ENCODE measurements around the gene GALNT2.

Gene GALNT2

GRCh38 chr1:230259621-230260020, 192.6 kb downstream of the GALNT2 start:
- Histone ChIP-seq H4K5ac (ENCODE audit: low read length) (no peak overlapping the region), H2AK5ac (ENCODE audit: low read length) (no peak overlapping the region), H3K36me3 (ENCODE audit: control insufficient read depth, insufficient read depth, low read length) (no peaks in the 10 kb centered on the region), H2BK5ac (ENCODE audit: low read length) (no peak overlapping the region), H3K79me1 (ENCODE audit: low read length) (no peaks in the 10 kb centered on the region), H3K4me1 (ENCODE audit: control insufficient read depth, low read depth, low read length) (no peaks in the 10 kb centered on the region), H3K4ac (ENCODE audit: low read depth, low read length) (no peak overlapping the region), H3K23ac (ENCODE audit: low read length) (no peak overlapping the region), H4K8ac (ENCODE audit: low read depth, low read length) (no peak overlapping the region), H3K9ac (ENCODE audit: low read length) (no peak overlapping the region), H3K4me3 (ENCODE audit: low read length) (no peak overlapping the region), H3K4me2 (ENCODE audit: low read length) (no peak overlapping the region), H3K27ac (ENCODE audit: low read depth, low read length) (no peak overlapping the region), H2BK15ac (replicated peaks; ENCODE audit: low read depth) (no peak overlapping the region), H3K18ac (ENCODE audit: low read length) (no peak overlapping the region), H3K79me2 (ENCODE audit: control insufficient read depth, insufficient read depth, low read length) (no peaks in the 10 kb centered on the region), H3K56ac (ENCODE audit: low read length) (no peak overlapping the region), H2BK120ac (ENCODE audit: low read depth, low read length) (no peak overlapping the region), H3K27me3 (ENCODE audit: insufficient read depth, low read length, poor library complexity) (no peaks in the 10 kb centered on the region)
- DNase-seq: no peak
- WGBS (ENCODE audit: extremely low coverage, insufficient coverage, low lambda C conversion rate): no CpG with 5 or more reads among the region's 3 CpGs

DNA sequence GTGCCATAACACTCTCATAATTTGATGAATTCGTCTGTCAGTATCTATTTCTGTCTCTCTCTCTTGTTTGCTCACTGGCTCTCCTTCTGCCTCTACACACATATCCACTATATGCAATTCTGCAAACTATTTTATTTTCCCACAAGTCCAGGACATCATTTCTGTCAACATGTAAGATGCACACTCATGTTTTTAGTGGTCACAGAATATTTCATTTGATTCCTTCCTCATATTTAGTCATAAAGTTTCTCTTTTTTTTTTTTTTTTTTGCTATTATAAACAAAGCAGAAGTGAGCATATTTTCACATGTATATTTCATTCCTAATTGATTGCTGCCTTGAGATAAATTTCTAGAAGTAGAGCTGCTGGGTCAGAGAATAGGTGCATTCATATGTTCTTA, 193.8 kb downstream of the GALNT2 start:
- Histone ChIP-seq H2AK5ac (ENCODE audit: low read length) (no peak overlapping the region), H3K79me1 (ENCODE audit: low read length) (no peaks in the 10 kb centered on the region), H3K9ac (ENCODE audit: low read length) (no peak overlapping the region), H3K4me1 (ENCODE audit: control insufficient read depth, low read depth, low read length) (no peaks in the 10 kb centered on the region), H3K4ac (ENCODE audit: low read depth, low read length) (no peak overlapping the region), H3K18ac (ENCODE audit: low read length) (no peak overlapping the region), H2BK15ac (replicated peaks; ENCODE audit: low read depth) (no peak overlapping the region), H3K36me3 (ENCODE audit: control insufficient read depth, insufficient read depth, low read length) (no peaks in the 10 kb centered on the region), H3K56ac (ENCODE audit: low read length) (no peak overlapping the region), H3K27ac (ENCODE audit: low read depth, low read length) (no peak overlapping the region), H4K8ac (ENCODE audit: low read depth, low read length) (no peak overlapping the region), H3K4me3 (ENCODE audit: low read length) (no peak overlapping the region), H3K79me2 (ENCODE audit: control insufficient read depth, insufficient read depth, low read length) (no peaks in the 10 kb centered on the region), H3K4me2 (ENCODE audit: low read length) (no peak overlapping the region), H3K23ac (ENCODE audit: low read length) (no peak overlapping the region), H2BK5ac (ENCODE audit: low read length) (no peak overlapping the region), H2BK120ac (ENCODE audit: low read depth, low read length) (no peak overlapping the region), H3K27me3 (ENCODE audit: insufficient read depth, low read length, poor library complexity) (no peaks in the 10 kb centered on the region), H4K5ac (ENCODE audit: low read length) (no peak overlapping the region)
- DNase-seq: no peak
- WGBS (ENCODE audit: extremely low coverage, insufficient coverage, low lambda C conversion rate): no CpG with 5 or more reads among the region's 1 CpG

DNA sequence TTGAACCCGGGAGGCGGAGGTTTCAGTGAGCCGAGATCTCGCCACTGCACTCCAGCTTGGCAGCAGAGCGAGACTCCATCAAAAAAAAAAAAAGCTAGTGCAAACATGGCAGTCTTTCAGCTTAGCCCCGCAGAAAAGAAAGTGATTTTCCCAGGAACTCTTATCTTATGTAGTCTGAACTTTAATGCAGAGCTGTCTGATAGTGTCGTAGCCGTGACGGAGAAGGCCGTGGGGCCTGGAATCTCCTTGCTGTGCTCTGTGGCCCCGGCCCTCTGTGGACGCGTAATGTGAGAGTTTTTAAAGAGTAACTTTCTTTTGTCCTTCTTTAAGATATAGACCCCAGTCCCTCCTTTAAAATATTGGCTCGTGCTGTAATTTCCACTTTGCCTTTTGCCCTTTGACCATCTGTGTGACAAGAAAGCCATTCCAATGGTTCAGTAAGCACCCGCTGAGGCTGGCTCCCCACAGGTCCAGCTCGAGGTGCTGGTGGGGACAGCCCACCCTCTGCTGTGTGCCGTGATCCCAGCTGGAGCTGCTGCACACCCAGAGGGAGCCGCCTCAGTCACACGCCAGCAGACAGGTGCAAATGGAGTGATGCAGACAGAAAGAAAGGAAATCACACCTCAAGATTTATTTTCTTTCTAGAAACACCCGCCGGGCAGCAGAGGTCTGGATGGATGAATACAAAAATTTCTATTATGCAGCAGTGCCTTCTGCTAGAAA, 195.1 kb downstream of the GALNT2 start:
- H3K79me1 ChIP-seq (ENCODE audit: low read length): no peaks in the 10 kb centered on the region
- H4K8ac ChIP-seq (ENCODE audit: low read depth, low read length): no peak overlapping the region
- no peak overlapping the region for H3K56ac ChIP-seq (ENCODE audit: low read length)
- H3K18ac ChIP-seq (ENCODE audit: low read length): no peak overlapping the region
- no peak overlapping the region for H2AK5ac ChIP-seq (ENCODE audit: low read length)
- H3K27me3 ChIP-seq (ENCODE audit: insufficient read depth, low read length, poor library complexity): no peaks in the 10 kb centered on the region
- H2BK120ac ChIP-seq (ENCODE audit: low read depth, low read length): no peak overlapping the region
- no peak overlapping the region for H2BK5ac ChIP-seq (ENCODE audit: low read length)
- no peaks in the 10 kb centered on the region for H3K79me2 ChIP-seq (ENCODE audit: control insufficient read depth, insufficient read depth, low read length)
- no peak overlapping the region for H3K4me3 ChIP-seq (ENCODE audit: low read length)
- H3K4me2 ChIP-seq (ENCODE audit: low read length): no peak overlapping the region
- no peak for DNase-seq
- WGBS (ENCODE audit: extremely low coverage, insufficient coverage, low lambda C conversion rate): no CpG with 5 or more reads among the region's 21 CpGs
- H3K9ac ChIP-seq (ENCODE audit: low read length): no peak overlapping the region
- no peak overlapping the region for H3K4ac ChIP-seq (ENCODE audit: low read depth, low read length)
- H3K27ac ChIP-seq (ENCODE audit: low read depth, low read length): no peak overlapping the region
- no peaks in the 10 kb centered on the region for H3K36me3 ChIP-seq (ENCODE audit: control insufficient read depth, insufficient read depth, low read length)
- no peaks in the 10 kb centered on the region for H3K4me1 ChIP-seq (ENCODE audit: control insufficient read depth, low read depth, low read length)
- no peak overlapping the region for H2BK15ac ChIP-seq (replicated peaks; ENCODE audit: low read depth)
- H4K5ac ChIP-seq (ENCODE audit: low read length): no peak overlapping the region
- H3K23ac ChIP-seq (ENCODE audit: low read length): no peak overlapping the region

DNA sequence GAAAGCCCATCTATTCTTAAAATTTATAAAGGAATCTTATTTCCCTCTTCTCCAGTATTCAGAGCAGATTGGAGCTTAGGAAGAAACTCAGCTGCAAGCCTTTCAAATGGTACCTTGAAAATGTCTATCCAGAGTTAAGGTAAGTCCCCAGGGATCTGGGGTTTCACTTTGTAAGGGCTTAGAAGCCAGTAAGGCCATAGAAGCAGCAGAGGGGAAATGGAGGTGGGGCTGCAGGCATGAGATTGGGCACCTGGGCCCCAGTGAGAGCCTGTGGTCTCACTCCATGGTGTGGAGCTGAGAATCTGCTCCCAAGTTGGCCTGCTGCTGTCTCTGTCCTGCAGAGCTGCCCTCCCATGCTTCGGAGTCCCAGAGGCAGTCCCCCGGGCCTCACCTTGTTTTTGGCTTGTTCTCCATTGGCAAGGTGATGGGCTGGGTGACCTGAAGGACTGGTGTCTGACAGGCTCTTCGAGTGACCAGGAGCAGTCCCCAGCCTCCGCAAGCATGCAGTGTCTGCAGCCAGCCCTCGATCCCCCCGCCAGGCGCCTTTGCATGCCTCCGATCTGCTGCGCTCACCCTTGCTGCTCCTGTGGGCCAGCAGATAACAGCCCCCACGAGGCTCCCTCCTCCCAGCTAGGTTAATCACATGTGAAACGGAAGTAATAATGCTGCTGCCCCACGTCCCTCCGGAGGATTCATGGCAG, 196.0 kb downstream of the GALNT2 start:
- no peak overlapping the region for H3K4me3 ChIP-seq (ENCODE audit: low read length)
- no peaks in the 10 kb centered on the region for H3K79me1 ChIP-seq (ENCODE audit: low read length)
- no peak overlapping the region for H2BK15ac ChIP-seq (replicated peaks; ENCODE audit: low read depth)
- no peak overlapping the region for H2BK5ac ChIP-seq (ENCODE audit: low read length)
- H3K18ac ChIP-seq (ENCODE audit: low read length): no peak overlapping the region
- no peaks in the 10 kb centered on the region for H3K4me1 ChIP-seq (ENCODE audit: control insufficient read depth, low read depth, low read length)
- H2BK120ac ChIP-seq (ENCODE audit: low read depth, low read length): no peak overlapping the region
- no CpG with 5 or more reads among the region's 13 CpGs for WGBS (ENCODE audit: extremely low coverage, insufficient coverage, low lambda C conversion rate)
- no peak overlapping the region for H4K8ac ChIP-seq (ENCODE audit: low read depth, low read length)
- no peak for DNase-seq
- no peak overlapping the region for H3K56ac ChIP-seq (ENCODE audit: low read length)
- no peak overlapping the region for H3K4ac ChIP-seq (ENCODE audit: low read depth, low read length)
- no peaks in the 10 kb centered on the region for H3K79me2 ChIP-seq (ENCODE audit: control insufficient read depth, insufficient read depth, low read length)
- H3K4me2 ChIP-seq (ENCODE audit: low read length): no peak overlapping the region
- H3K36me3 ChIP-seq (ENCODE audit: control insufficient read depth, insufficient read depth, low read length): no peaks in the 10 kb centered on the region
- no peak overlapping the region for H3K23ac ChIP-seq (ENCODE audit: low read length)
- no peak overlapping the region for H3K9ac ChIP-seq (ENCODE audit: low read length)
- H2AK5ac ChIP-seq (ENCODE audit: low read length): no peak overlapping the region
- no peak overlapping the region for H3K27ac ChIP-seq (ENCODE audit: low read depth, low read length)
- no peak overlapping the region for H4K5ac ChIP-seq (ENCODE audit: low read length)
- H3K27me3 ChIP-seq (ENCODE audit: insufficient read depth, low read length, poor library complexity): no peaks in the 10 kb centered on the region

DNA sequence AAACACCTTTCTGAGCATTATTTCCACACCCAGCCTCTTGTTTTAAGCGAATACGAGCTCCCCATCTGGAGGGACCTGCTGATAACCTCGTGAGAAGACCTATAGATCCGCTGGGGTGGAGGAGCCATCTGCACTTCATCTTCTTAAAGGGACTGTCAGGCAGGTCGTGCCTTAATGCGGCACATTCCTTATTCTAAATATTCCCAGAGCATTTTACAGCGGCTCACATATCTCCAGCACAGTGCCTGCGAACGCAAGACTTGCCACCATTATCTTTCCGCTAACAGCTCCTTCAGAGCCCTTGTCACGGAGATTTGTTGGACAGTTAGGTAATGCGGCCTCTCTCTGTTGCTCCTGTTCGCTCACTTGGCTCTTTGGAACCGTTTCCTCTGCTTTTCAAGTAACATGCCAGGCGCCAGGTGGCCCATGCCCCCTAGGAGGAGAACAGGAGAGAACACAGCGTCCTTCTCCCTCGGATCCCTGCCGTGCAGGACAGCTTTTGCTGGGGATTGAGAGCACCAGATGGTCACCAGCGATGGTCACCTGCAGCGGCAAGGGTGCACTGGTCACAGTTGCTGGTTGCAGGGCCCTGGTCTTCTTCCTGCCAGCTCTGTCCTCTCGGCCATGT, 196.6 kb downstream of the GALNT2 start:
- H3K4me3 ChIP-seq (ENCODE audit: low read length): no peak overlapping the region
- no CpG with 5 or more reads among the region's 21 CpGs for WGBS (ENCODE audit: extremely low coverage, insufficient coverage, low lambda C conversion rate)
- no peak overlapping the region for H3K18ac ChIP-seq (ENCODE audit: low read length)
- no peak overlapping the region for H3K4ac ChIP-seq (ENCODE audit: low read depth, low read length)
- H4K5ac ChIP-seq (ENCODE audit: low read length): no peak overlapping the region
- H2BK5ac ChIP-seq (ENCODE audit: low read length): no peak overlapping the region
- H3K23ac ChIP-seq (ENCODE audit: low read length): no peak overlapping the region
- no peaks in the 10 kb centered on the region for H3K36me3 ChIP-seq (ENCODE audit: control insufficient read depth, insufficient read depth, low read length)
- H2AK5ac ChIP-seq (ENCODE audit: low read length): no peak overlapping the region
- H3K27ac ChIP-seq (ENCODE audit: low read depth, low read length): no peak overlapping the region
- H3K56ac ChIP-seq (ENCODE audit: low read length): no peak overlapping the region
- no peak overlapping the region for H2BK15ac ChIP-seq (replicated peaks; ENCODE audit: low read depth)
- H3K79me2 ChIP-seq (ENCODE audit: control insufficient read depth, insufficient read depth, low read length): no peaks in the 10 kb centered on the region
- no peaks in the 10 kb centered on the region for H3K4me1 ChIP-seq (ENCODE audit: control insufficient read depth, low read depth, low read length)
- no peak overlapping the region for H3K4me2 ChIP-seq (ENCODE audit: low read length)
- H2BK120ac ChIP-seq (ENCODE audit: low read depth, low read length): no peak overlapping the region
- H3K9ac ChIP-seq (ENCODE audit: low read length): no peak overlapping the region
- H3K27me3 ChIP-seq (ENCODE audit: insufficient read depth, low read length, poor library complexity): no peaks in the 10 kb centered on the region
- H3K79me1 ChIP-seq (ENCODE audit: low read length): no peaks in the 10 kb centered on the region
- no peak overlapping the region for H4K8ac ChIP-seq (ENCODE audit: low read depth, low read length)
- no peak for DNase-seq

Data from mesendoderm (in vitro differentiated cells).